ENCODE data around the gene APOL1.

The APOL1 gene

DNA sequence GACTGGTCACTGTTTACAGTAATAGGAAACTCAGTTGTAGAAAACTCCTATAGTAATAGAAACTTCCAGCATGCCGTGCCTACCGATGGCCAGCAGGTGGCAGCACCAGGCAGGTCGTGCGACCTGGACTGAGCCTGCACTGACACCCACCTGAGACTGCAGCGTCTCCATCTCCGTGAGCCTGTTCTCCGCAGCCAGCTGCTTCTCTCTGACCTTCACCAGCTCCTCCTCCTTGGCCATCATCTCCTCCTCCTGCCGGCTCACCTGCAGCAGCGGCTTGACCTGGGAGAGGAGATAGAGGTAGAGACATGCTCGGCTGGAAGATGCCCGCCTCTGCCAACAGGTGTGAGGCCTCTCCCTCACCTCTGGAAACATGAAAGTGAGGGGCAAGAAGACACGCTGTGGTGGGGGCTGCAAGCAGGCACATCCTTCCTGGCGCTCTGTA, 48.5 kb downstream of the APOL1 start:
- H3K27me3 ChIP-seq (ENCODE audit: insufficient read depth, low read length, poor library complexity, severe bottlenecking) = no peaks in the 10 kb centered on the region
- no peak overlapping the region for H3K9ac ChIP-seq (ENCODE audit: low read depth, low read length, poor library complexity, severe bottlenecking)
- no peak overlapping the region for H2AFZ ChIP-seq (ENCODE audit: low read length)
- H3F3A ChIP-seq (ENCODE audit: low read depth) = no peaks in the 10 kb centered on the region; the same call in 1 of the 2 replicates
- H3K9me3 ChIP-seq (ENCODE audit: insufficient read depth, low read depth, low read length) = no peaks in the 10 kb centered on the region
- H4K20me1 ChIP-seq (ENCODE audit: insufficient read depth, low read length, poor library complexity, severe bottlenecking) = peaks cover 5% of the 10 kb centered on the region
- H3K4me3 ChIP-seq (ENCODE audit: low read length, poor library complexity, severe bottlenecking) = no peak overlapping the region
- H3K79me2 ChIP-seq (ENCODE audit: insufficient read depth, low read length) = no peaks in the 10 kb centered on the region
- no peak overlapping the region for H3K4me2 ChIP-seq (ENCODE audit: low read depth, low read length, poor library complexity, severe bottlenecking)
- H3K9me2 ChIP-seq (replicated peaks; ENCODE audit: low read depth, low read length) = no peaks in the 10 kb centered on the region
- TF ChIP-seq, protein P1, sequence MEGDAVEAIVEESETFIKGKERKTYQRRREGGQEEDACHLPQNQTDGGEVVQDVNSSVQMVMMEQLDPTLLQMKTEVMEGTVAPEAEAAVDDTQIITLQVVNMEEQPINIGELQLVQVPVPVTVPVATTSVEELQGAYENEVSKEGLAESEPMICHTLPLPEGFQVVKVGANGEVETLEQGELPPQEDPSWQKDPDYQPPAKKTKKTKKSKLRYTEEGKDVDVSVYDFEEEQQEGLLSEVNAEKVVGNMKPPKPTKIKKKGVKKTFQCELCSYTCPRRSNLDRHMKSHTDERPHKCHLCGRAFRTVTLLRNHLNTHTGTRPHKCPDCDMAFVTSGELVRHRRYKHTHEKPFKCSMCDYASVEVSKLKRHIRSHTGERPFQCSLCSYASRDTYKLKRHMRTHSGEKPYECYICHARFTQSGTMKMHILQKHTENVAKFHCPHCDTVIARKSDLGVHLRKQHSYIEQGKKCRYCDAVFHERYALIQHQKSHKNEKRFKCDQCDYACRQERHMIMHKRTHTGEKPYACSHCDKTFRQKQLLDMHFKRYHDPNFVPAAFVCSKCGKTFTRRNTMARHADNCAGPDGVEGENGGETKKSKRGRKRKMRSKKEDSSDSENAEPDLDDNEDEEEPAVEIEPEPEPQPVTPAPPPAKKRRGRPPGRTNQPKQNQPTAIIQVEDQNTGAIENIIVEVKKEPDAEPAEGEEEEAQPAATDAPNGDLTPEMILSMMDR (conservative IDR thresholded peaks at IDR 0.05; ENCODE audit: low read length) = peak; percentile 91
- no peak for TF ChIP-seq EZH2phosphoT487 (IDR thresholded peaks at IDR 0.05; ENCODE audit: borderline replicate concordance)
- H3K4me1 ChIP-seq (ENCODE audit: insufficient read depth, low read length, poor library complexity, severe bottlenecking) = no peaks in the 10 kb centered on the region
- peaks cover 98% of the 10 kb centered on the region; the same call in 1 of the 2 replicates for H3K36me3 ChIP-seq (ENCODE audit: insufficient read depth, low read length)

DNA sequence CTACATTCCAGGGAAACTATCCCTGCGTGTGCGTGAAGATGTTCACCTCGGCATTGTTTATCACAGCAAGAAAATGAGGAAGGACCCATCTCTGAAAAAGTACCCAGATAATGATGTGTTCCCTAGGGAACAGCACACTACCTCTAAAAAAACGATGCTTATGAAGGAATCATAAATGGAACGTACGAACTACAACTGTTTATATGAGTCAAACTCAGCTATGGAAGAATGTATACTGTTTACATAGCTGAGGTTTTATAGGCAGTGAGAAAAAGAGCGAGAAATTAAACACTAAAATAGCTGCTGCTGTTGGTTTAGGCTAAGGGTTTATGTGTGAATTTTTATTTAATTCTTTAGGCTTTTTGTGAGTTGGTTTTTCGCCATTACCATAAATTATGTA, 48.9 kb downstream of the APOL1 start:
- Histone ChIP-seq H3K4me2 (ENCODE audit: low read depth, low read length, poor library complexity, severe bottlenecking) (no peak overlapping the region), H3K27me3 (ENCODE audit: insufficient read depth, low read length, poor library complexity, severe bottlenecking) (no peaks in the 10 kb centered on the region), H3K79me2 (ENCODE audit: insufficient read depth, low read length) (no peaks in the 10 kb centered on the region)

DNA sequence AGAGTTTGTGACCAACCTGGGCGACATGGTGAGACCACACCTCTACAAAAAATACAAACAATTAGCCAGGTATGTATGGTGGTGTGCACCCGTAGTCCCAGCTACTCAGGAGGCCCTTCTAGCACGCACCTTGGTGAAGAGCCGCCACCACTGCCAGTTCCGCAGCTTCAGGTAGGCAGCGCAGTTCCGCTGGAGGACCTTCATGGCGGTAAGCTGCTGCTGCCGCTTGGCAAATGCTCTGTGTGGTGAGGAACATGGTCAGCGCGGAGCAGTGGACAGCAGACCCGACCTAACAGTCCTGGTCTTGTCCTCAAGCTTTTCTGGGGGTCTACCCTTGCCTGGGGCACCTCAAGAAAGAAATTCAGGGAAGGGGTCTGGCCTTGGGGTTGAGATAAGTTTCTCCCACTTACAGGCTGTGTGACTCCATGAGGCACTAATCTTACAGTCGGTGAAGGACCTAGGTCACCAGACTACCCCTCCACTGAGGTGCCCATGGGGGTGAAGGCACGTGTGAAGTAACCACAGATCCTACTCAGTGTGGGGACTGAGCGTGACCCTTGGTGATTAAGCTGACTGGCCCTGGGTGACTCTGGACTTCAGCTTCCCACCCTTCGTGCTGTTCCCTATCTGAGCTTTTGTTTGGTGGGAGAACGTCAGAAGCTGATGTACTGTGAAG, 49.6 kb downstream of the APOL1 start:
- Histone ChIP-seq H3K36me3 (ENCODE audit: insufficient read depth, low read length) (peaks cover 98% of the 10 kb centered on the region; the same call in 1 of the 2 replicates), H3K9me2 (replicated peaks; ENCODE audit: low read depth, low read length) (no peaks in the 10 kb centered on the region), H3K4me3 (ENCODE audit: low read length, poor library complexity, severe bottlenecking) (no peak overlapping the region), H3K9ac (ENCODE audit: low read depth, low read length, poor library complexity, severe bottlenecking) (no peak overlapping the region), H3K4me2 (ENCODE audit: low read depth, low read length, poor library complexity, severe bottlenecking) (no peak overlapping the region), H3K9me3 (ENCODE audit: insufficient read depth, low read depth, low read length) (no peaks in the 10 kb centered on the region), H3K27me3 (ENCODE audit: insufficient read depth, low read length, poor library complexity, severe bottlenecking) (no peaks in the 10 kb centered on the region), H3F3A (ENCODE audit: low read depth) (no peaks in the 10 kb centered on the region; the same call in 1 of the 2 replicates), H4K20me1 (ENCODE audit: insufficient read depth, low read length, poor library complexity, severe bottlenecking) (peaks cover 5% of the 10 kb centered on the region), H2AFZ (ENCODE audit: low read length) (no peak overlapping the region), H3K4me1 (ENCODE audit: insufficient read depth, low read length, poor library complexity, severe bottlenecking) (no peaks in the 10 kb centered on the region), H3K79me2 (ENCODE audit: insufficient read depth, low read length) (no peaks in the 10 kb centered on the region)
- TF ChIP-seq, protein P1 (conservative IDR thresholded peaks at IDR 0.05; ENCODE audit: low read length) = no peak
- no peak for TF ChIP-seq EZH2phosphoT487 (IDR thresholded peaks at IDR 0.05; ENCODE audit: borderline replicate concordance)

More for the DNA sequence above, 48.9 kb downstream of the APOL1 start:
- Histone ChIP-seq H4K20me1 (ENCODE audit: insufficient read depth, low read length, poor library complexity, severe bottlenecking) (peaks cover 5% of the 10 kb centered on the region), H3K9me2 (replicated peaks; ENCODE audit: low read depth, low read length) (no peaks in the 10 kb centered on the region), H3K9me3 (ENCODE audit: insufficient read depth, low read depth, low read length) (no peaks in the 10 kb centered on the region), H3K4me1 (ENCODE audit: insufficient read depth, low read length, poor library complexity, severe bottlenecking) (no peaks in the 10 kb centered on the region), H3K36me3 (ENCODE audit: insufficient read depth, low read length) (peaks cover 98% of the 10 kb centered on the region; the same call in 1 of the 2 replicates), H3K4me3 (ENCODE audit: low read length, poor library complexity, severe bottlenecking) (no peak overlapping the region), H3F3A (ENCODE audit: low read depth) (no peaks in the 10 kb centered on the region; the same call in 1 of the 2 replicates), H2AFZ (ENCODE audit: low read length) (no peak overlapping the region), H3K9ac (ENCODE audit: low read depth, low read length, poor library complexity, severe bottlenecking) (no peak overlapping the region)
- no peak for TF ChIP-seq EZH2phosphoT487 (IDR thresholded peaks at IDR 0.05; ENCODE audit: borderline replicate concordance)
- TF ChIP-seq, protein P1 (conservative IDR thresholded peaks at IDR 0.05; ENCODE audit: low read length) = no peak
